ENCODE data around the gene PPP2R2D.

PPP2R2D gene

DNA sequence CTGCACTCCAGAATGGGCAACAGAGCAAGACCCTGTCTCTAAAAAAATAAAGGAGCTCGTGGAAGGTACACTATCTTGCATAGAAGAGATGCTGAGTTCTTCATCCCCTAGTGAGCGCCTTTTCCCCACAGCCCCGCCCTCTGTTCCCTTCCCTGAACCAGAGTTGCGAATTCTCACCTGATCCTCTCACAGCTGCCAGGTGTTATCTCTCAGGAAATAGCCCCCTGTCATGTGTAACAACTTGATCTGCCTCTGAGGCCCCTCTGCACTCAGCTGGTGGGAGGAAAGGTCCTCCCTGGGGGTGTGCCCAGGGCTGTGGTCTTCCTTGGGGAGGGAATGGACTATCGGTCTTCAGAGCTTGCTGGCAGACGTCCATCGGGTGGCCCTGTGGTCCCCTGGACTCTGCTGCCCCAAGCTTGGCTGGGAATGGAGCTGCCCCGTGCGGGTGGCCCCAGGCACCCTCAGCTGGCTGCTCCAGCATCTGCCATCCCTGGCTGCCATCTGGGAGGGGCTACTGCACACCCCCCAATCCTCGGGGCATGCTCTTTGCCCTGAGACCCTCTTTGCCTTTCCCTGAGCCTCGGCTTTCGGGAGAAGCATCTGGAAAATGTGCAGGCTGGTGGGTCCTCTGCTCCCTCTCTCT lies 102.6 kb downstream of the PPP2R2D start:
- DNase-seq, result no peak

- DNase-seq, result no peak
Measured at GRCh38 chr10:132004052-132004451, 103.2 kb downstream of the PPP2R2D start.

- no peak for DNase-seq
Measured at GRCh38 chr10:132005147-132005546, 104.3 kb downstream of the PPP2R2D start.

DNA sequence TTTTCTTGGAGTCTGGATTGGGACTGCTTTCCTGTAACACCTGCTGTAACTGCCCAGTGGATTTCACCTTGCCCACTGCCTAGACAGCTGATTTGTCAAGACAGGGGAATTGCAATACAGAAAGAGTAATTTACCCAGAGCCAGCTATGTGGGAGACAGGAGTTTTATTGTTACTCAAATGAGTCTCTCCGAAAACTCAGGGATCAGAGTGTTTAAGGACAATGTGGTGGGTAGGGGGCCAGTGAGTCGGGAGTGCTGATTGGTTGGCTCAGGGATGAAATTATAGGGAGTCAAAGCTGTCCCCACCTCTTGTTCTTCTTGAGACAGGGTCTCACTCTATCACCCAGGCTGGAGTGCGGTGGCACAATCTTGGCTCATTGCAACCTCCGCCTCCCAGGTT lies 106.2 kb downstream of the PPP2R2D start:
- no peak for DNase-seq

- DNase-seq, result no peak
Measured at GRCh38 chr10:132007681-132008080, 106.9 kb downstream of the PPP2R2D start.
